Neural cell (in vitro differentiated cells): Measurements from ENCODE around the gene PRICKLE2. TPM values are rescaled to one million over a fixed set of nuclear protein-coding genes. Genes with fewer than 3 reads are reported as not detected.

Source experiments
- H2AFZ ChIP-seq: fragments of 200-600, 300-800 bp; sonication (generic), shearing (Covaris generic); 2 replicates; pipeline ENCODE4 v1.6.0; 2014; ENCODE audit warnings: low read depth, mild to moderate bottlenecking, antibody characterized with exemption, low read length, moderate library complexity
- H3F3A ChIP-seq: fragments of 200-600 bp; shearing (Covaris generic); 2 replicates; pipeline ENCODE4 v1.6.1; 2016; ENCODE audit warnings: mild to moderate bottlenecking, moderate library complexity, mixed read lengths, antibody characterized with exemption, low read length; ENCODE audit not compliant: insufficient read depth, poor library complexity, severe bottlenecking
- H3K27ac ChIP-seq: fragments of 200-600, 300-800 bp; sonication (generic), shearing (Covaris generic); 2 replicates; pipeline ENCODE4 v1.5.1; 2014; ENCODE audit warnings: mild to moderate bottlenecking, low read length, moderate library complexity
- H3K27me3 ChIP-seq: fragments of 300-800, 200-600 bp; sonication (generic), shearing (Covaris generic); 2 replicates; pipeline ENCODE4 v1.6.0; 2014; ENCODE audit warnings: mild to moderate bottlenecking, low read depth, low read length, moderate library complexity; ENCODE audit not compliant: insufficient read depth
- H3K36me3 ChIP-seq: fragments of 300-800, 200-600 bp; sonication (generic), shearing (Covaris generic); 2 replicates; pipeline ENCODE4 v1.5.1; 2014; ENCODE audit warnings: mild to moderate bottlenecking, antibody characterized with exemption, low read length, moderate library complexity; ENCODE audit not compliant: insufficient read depth
- H3K4me2 ChIP-seq: fragments of 300-800, 200-600 bp; sonication (generic), shearing (Covaris generic); 2 replicates; pipeline ENCODE4 v1.6.0; 2014; ENCODE audit warnings: mild to moderate bottlenecking, low read length
- H3K4me3 ChIP-seq: fragments of 300-800, 200-600 bp; sonication (generic), shearing (Covaris generic); 2 replicates; pipeline ENCODE4 v1.5.1; 2014; ENCODE audit warnings: mild to moderate bottlenecking, low read length, moderate library complexity
- H3K79me2 ChIP-seq: fragments of 200-600 bp; shearing (Covaris generic); replicated peaks from 2 replicates; pipeline ENCODE4 v1.6.0; 2014; ENCODE audit warnings: mild to moderate bottlenecking, low read length, moderate library complexity; ENCODE audit not compliant: insufficient read depth
- H3K9ac ChIP-seq: fragments of 300-800, 200-600 bp; sonication (generic), shearing (Covaris generic); 2 replicates; pipeline ENCODE4 v1.6.1; 2016; ENCODE audit warnings: mild to moderate bottlenecking, low read length, mixed read lengths
- H3K9me2 ChIP-seq: fragments of 200-600 bp; shearing (Covaris generic); 2 replicates; pipeline ENCODE4 v1.6.1; 2016; ENCODE audit warnings: mild to moderate bottlenecking, low read length, mixed read lengths; ENCODE audit not compliant: insufficient read depth
- H3K9me3 ChIP-seq: fragments of 200-600, 300-800 bp; sonication (generic), shearing (Covaris generic); 2 replicates; pipeline ENCODE4 v1.6.1; 2016; ENCODE audit warnings: mild to moderate bottlenecking, mixed run types, low read length, moderate library complexity, mixed read lengths
- H4K20me1 ChIP-seq: fragments of 200-600 bp; shearing (Covaris generic); 2 replicates; pipeline ENCODE4 v1.6.1; 2016; ENCODE audit warnings: mild to moderate bottlenecking, mixed run types; ENCODE audit not compliant: insufficient read depth
- EP300 ChIP-seq: fragments of 450-650 bp; conservative IDR thresholded peaks from 2 replicates; pipeline ENCODE4 v1.6.1; 2014; ENCODE audit warnings: antibody characterized with exemption, mild to moderate bottlenecking, moderate library complexity; ENCODE audit not compliant: poor library complexity, severe bottlenecking
- EZH2 ChIP-seq: fragments of 200-600, 300-800 bp; shearing (Covaris generic), sonication (generic); IDR thresholded peaks from 2 replicates; pipeline ENCODE4 v1.6.1; 2014; ENCODE audit warnings: antibody characterized with exemption, low read length, borderline replicate concordance, mild to moderate bottlenecking; ENCODE audit not compliant: insufficient read depth, poor library complexity, severe bottlenecking
- MXI1 ChIP-seq: fragments of 450-650 bp; conservative IDR thresholded peaks from 2 replicates; pipeline ENCODE4 v1.6.1; 2014; ENCODE audit warnings: antibody characterized with exemption, mild to moderate bottlenecking; ENCODE audit not compliant: poor library complexity, severe bottlenecking
- POLR2AphosphoS5 ChIP-seq: IDR thresholded peaks from 2 replicates; pipeline ENCODE4 v1.6.1; 2012
- RAD21 ChIP-seq: fragments of 450-650 bp; conservative IDR thresholded peaks from 2 replicates; pipeline ENCODE4 v1.6.1; 2014; ENCODE audit warnings: antibody characterized with exemption, mild to moderate bottlenecking, moderate library complexity
- SMC3 ChIP-seq: fragments of 450-650 bp; conservative IDR thresholded peaks from 2 replicates; pipeline ENCODE4 v1.6.1; 2014; ENCODE audit warnings: antibody characterized with exemption, mild to moderate bottlenecking, moderate library complexity; ENCODE audit not compliant: poor library complexity
- TAF1 ChIP-seq: IDR thresholded peaks from 2 replicates; pipeline ENCODE4 v1.6.1; 2012; ENCODE audit warnings: low read depth
- polyA plus RNA-seq: library from polyadenylated mRNA; depleted of rRNA; stranded (reverse); fragments of >200 nt; gene quantifications from 2 replicates; pipeline ENCODE4 v1.2.3, GENCODE V29; 2014
- TF ChIP-seq, protein P1 (sequence below): fragments of 450-650 bp; IDR thresholded peaks from 2 replicates; pipeline ENCODE4 v1.5.1; 2014; ENCODE audit warnings: antibody characterized with exemption, mild to moderate bottlenecking, moderate library complexity; ENCODE audit not compliant: poor library complexity, severe bottlenecking
- TF ChIP-seq, protein P2 (sequence below): IDR thresholded peaks from 2 replicates; pipeline ENCODE4 v1.6.1; 2012; ENCODE audit warnings: borderline replicate concordance

PRICKLE2 gene
- polyA plus RNA-seq, 1 donor from 2014 or later, result 8.7 TPM

DNA sequence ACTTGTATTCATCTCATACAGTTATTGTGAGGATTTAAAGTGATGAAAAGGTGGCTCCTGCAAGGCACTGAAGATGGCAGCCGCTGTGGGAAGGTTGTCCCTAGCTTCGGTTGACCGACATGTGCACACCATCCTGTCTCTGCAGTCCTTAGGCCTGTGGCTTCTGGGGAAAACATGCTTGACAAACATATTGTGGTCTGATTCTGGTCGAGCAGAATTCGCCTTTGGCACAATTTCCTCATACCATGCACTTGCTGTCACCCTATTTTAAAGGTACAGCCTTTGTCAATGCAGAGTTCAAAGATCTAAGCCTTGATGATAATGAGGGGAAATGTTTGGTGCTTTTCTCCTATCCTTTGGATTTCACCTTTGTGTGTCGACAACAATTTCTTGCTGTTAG is 50.9 kb downstream of the PRICKLE2 start:
- Histone ChIP-seq H2AFZ (no peak overlapping the region), H3K9me3 (no peaks in the 10 kb centered on the region), H3K4me3 (no peak overlapping the region), H3K9me2 (no peaks in the 10 kb centered on the region), H3K27ac (no peak overlapping the region), H3K79me2 (no peaks in the 10 kb centered on the region), H4K20me1 (no peaks in the 10 kb centered on the region), H3K36me3 (no peaks in the 10 kb centered on the region), H3K9ac (no peak overlapping the region), H3F3A (no peaks in the 10 kb centered on the region), H3K4me2 (no peak overlapping the region), H3K27me3 (no peaks in the 10 kb centered on the region)
- TF ChIP-seq EP300, result no peak
- TF ChIP-seq, protein P1, sequence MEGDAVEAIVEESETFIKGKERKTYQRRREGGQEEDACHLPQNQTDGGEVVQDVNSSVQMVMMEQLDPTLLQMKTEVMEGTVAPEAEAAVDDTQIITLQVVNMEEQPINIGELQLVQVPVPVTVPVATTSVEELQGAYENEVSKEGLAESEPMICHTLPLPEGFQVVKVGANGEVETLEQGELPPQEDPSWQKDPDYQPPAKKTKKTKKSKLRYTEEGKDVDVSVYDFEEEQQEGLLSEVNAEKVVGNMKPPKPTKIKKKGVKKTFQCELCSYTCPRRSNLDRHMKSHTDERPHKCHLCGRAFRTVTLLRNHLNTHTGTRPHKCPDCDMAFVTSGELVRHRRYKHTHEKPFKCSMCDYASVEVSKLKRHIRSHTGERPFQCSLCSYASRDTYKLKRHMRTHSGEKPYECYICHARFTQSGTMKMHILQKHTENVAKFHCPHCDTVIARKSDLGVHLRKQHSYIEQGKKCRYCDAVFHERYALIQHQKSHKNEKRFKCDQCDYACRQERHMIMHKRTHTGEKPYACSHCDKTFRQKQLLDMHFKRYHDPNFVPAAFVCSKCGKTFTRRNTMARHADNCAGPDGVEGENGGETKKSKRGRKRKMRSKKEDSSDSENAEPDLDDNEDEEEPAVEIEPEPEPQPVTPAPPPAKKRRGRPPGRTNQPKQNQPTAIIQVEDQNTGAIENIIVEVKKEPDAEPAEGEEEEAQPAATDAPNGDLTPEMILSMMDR, result no peak
- no peak for TF ChIP-seq SMC3
- TF ChIP-seq MXI1, result no peak
- TF ChIP-seq EZH2, result no peak
- TF ChIP-seq, protein P2, sequence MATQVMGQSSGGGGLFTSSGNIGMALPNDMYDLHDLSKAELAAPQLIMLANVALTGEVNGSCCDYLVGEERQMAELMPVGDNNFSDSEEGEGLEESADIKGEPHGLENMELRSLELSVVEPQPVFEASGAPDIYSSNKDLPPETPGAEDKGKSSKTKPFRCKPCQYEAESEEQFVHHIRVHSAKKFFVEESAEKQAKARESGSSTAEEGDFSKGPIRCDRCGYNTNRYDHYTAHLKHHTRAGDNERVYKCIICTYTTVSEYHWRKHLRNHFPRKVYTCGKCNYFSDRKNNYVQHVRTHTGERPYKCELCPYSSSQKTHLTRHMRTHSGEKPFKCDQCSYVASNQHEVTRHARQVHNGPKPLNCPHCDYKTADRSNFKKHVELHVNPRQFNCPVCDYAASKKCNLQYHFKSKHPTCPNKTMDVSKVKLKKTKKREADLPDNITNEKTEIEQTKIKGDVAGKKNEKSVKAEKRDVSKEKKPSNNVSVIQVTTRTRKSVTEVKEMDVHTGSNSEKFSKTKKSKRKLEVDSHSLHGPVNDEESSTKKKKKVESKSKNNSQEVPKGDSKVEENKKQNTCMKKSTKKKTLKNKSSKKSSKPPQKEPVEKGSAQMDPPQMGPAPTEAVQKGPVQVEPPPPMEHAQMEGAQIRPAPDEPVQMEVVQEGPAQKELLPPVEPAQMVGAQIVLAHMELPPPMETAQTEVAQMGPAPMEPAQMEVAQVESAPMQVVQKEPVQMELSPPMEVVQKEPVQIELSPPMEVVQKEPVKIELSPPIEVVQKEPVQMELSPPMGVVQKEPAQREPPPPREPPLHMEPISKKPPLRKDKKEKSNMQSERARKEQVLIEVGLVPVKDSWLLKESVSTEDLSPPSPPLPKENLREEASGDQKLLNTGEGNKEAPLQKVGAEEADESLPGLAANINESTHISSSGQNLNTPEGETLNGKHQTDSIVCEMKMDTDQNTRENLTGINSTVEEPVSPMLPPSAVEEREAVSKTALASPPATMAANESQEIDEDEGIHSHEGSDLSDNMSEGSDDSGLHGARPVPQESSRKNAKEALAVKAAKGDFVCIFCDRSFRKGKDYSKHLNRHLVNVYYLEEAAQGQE, result no peak

DNA sequence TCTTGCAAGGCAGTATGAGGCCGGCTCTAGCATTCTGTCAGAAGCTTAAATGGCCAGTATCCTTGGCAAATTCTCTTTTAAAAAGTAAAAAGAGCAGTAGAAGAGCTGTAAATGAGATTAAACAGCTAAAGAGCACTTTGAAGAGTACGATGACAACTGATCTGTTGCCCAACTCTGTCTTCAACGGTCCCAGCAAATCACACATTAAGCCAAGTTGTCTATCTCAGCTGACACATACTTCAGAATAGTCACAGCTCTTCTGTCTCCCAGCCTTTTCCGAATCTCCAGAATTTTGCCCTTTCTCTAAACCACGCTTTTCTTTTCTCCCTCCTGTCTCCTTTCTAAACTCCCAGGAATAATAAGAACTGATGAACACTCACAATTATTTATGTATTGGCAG is 51.7 kb downstream of the PRICKLE2 start:
- Histone ChIP-seq H3F3A (no peaks in the 10 kb centered on the region), H3K9ac (no peak overlapping the region), H3K4me3 (no peak overlapping the region), H4K20me1 (no peaks in the 10 kb centered on the region), H3K27me3 (no peaks in the 10 kb centered on the region), H3K79me2 (no peaks in the 10 kb centered on the region), H2AFZ (no peak overlapping the region), H3K4me2 (no peak overlapping the region), H3K27ac (no peak overlapping the region), H3K36me3 (no peaks in the 10 kb centered on the region), H3K9me2 (no peaks in the 10 kb centered on the region), H3K9me3 (no peaks in the 10 kb centered on the region)
- TF ChIP-seq, protein P1, result no peak
- TF ChIP-seq SMC3, result no peak
- TF ChIP-seq RAD21, result no peak
- TF ChIP-seq EP300, result no peak
- no peak for TF ChIP-seq TAF1
- no peak for TF ChIP-seq MXI1
- no peak for TF ChIP-seq POLR2AphosphoS5
- no peak for TF ChIP-seq EZH2
- TF ChIP-seq, protein P2, result no peak
